ENCODE measurements around the gene OPTC. TPM values are rescaled to one million over a fixed set of nuclear protein-coding genes. Genes with fewer than 3 reads are reported as not detected.
A peak's percentile ranks its signal among the peaks of the same experiment; 100 is the strongest.

OPTC gene
- total RNA-seq, 4 donors from 2014 or later = not detected

- no peak for TF ChIP-seq CTCF (IDR thresholded peaks at IDR 0.05)
- DNase-seq (ENCODE audit: low spot score) = no peak
- peak; percentile 16 for ATAC-seq (ENCODE audit: low FRiP score)
These were observed 26.4 kb downstream of the OPTC start for GRCh38 chr1:203520315-203520714.

GRCh38 chr1:203521074-203521794 lies 27.3 kb downstream of the OPTC start:
- no peak for TF ChIP-seq CTCF (IDR thresholded peaks at IDR 0.05)
- DNase-seq (ENCODE audit: low spot score) (no peak), ATAC-seq (ENCODE audit: low FRiP score) (peak; percentile 55)

- DNase-seq (ENCODE audit: low spot score) (no peak), ATAC-seq (ENCODE audit: low FRiP score) (no peak)
- TF ChIP-seq CTCF (IDR thresholded peaks at IDR 0.05) = no peak
These were observed 27.9 kb downstream of the OPTC start for GRCh38 chr1:203521812-203522211.

- DNase-seq (ENCODE audit: low spot score) (no peak), ATAC-seq (ENCODE audit: low FRiP score) (no peak)
- TF ChIP-seq CTCF (IDR thresholded peaks at IDR 0.05) = no peak
These were observed 28.3 kb downstream of the OPTC start for GRCh38 chr1:203522237-203522636.

GRCh38 chr1:203523667-203524066 lies 29.7 kb downstream of the OPTC start:
- ATAC-seq (ENCODE audit: low FRiP score) = no peak
- no peak for TF ChIP-seq CTCF (IDR thresholded peaks at IDR 0.05)

GRCh38 chr1:203524152-203524551 lies 30.2 kb downstream of the OPTC start:
- TF ChIP-seq CTCF (IDR thresholded peaks at IDR 0.05) = no peak
- no peak for ATAC-seq (ENCODE audit: low FRiP score)
- DNase-seq (ENCODE audit: low spot score) = no peak

More at GRCh38 chr1:203523667-203524066, 29.7 kb downstream of the OPTC start:
- DNase-seq (ENCODE audit: low spot score) = no peak

- no peak for DNase-seq (ENCODE audit: low spot score)
- no peak for ATAC-seq (ENCODE audit: low FRiP score)
- no peak for TF ChIP-seq CTCF (IDR thresholded peaks at IDR 0.05)
These were observed 30.9 kb downstream of the OPTC start for GRCh38 chr1:203524824-203525223.

Measured in omental fat pad (tissue), 4 donors.